Measurements from ENCODE around the gene KLHDC4.

KLHDC4 gene

GRCh38 chr16:87694441-87695125 lies 71.2 kb downstream of the KLHDC4 start:
- DNase-seq (ENCODE audit: low read depth): no peak
- H3K4me3 ChIP-seq (ENCODE audit: low read depth, low read length): no peak overlapping the region
- TF ChIP-seq, protein P1, sequence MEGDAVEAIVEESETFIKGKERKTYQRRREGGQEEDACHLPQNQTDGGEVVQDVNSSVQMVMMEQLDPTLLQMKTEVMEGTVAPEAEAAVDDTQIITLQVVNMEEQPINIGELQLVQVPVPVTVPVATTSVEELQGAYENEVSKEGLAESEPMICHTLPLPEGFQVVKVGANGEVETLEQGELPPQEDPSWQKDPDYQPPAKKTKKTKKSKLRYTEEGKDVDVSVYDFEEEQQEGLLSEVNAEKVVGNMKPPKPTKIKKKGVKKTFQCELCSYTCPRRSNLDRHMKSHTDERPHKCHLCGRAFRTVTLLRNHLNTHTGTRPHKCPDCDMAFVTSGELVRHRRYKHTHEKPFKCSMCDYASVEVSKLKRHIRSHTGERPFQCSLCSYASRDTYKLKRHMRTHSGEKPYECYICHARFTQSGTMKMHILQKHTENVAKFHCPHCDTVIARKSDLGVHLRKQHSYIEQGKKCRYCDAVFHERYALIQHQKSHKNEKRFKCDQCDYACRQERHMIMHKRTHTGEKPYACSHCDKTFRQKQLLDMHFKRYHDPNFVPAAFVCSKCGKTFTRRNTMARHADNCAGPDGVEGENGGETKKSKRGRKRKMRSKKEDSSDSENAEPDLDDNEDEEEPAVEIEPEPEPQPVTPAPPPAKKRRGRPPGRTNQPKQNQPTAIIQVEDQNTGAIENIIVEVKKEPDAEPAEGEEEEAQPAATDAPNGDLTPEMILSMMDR (IDR thresholded peaks at IDR 0.05; ENCODE audit: low read depth, low read length): no peak
- TF ChIP-seq MAX (IDR thresholded peaks at IDR 0.05; ENCODE audit: low read depth, low read length): no peak
- no peak for TF ChIP-seq POLR2A (IDR thresholded peaks at IDR 0.05; ENCODE audit: extremely low read depth, insufficient read length)
- no peak for TF ChIP-seq MYC (IDR thresholded peaks at IDR 0.05; ENCODE audit: low read depth, low read length)

DNA sequence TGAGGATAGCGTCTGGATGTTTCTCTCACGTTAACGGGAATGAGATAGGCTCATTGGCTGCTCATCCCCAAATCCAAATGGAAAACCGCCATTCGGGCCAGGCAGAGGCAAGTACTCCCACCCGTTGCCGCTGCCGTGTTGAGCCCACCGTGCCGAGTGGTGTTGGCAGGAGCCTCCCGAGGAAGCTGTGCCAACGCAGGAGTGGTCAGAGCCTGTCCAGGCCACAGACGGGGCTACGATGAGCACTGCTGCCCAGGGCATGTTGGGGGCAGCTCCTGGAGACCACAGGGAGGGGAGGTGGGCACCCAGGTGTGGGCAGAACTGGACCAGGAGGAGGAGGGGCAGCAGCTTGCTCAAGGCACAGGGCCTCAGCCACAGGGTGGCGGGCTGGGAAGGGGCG lies 72.0 kb downstream of the KLHDC4 start:
- TF ChIP-seq POLR2A (IDR thresholded peaks at IDR 0.05; ENCODE audit: extremely low read depth, insufficient read length): no peak
- no peak for TF ChIP-seq MAX (IDR thresholded peaks at IDR 0.05; ENCODE audit: low read depth, low read length)
- TF ChIP-seq, protein P1 (IDR thresholded peaks at IDR 0.05; ENCODE audit: low read depth, low read length): no peak
- no peak for TF ChIP-seq MYC (IDR thresholded peaks at IDR 0.05; ENCODE audit: low read depth, low read length)
- no peak for DNase-seq (ENCODE audit: low read depth)

GRCh38 chr16:87692756-87693155 lies 73.0 kb downstream of the KLHDC4 start:
- TF ChIP-seq MAX (IDR thresholded peaks at IDR 0.05; ENCODE audit: low read depth, low read length): no peak
- TF ChIP-seq POLR2A (IDR thresholded peaks at IDR 0.05; ENCODE audit: extremely low read depth, insufficient read length): no peak
- TF ChIP-seq, protein P1 (IDR thresholded peaks at IDR 0.05; ENCODE audit: low read depth, low read length): no peak
- no peak for TF ChIP-seq MYC (IDR thresholded peaks at IDR 0.05; ENCODE audit: low read depth, low read length)
- no peak overlapping the region for H3K4me3 ChIP-seq (ENCODE audit: low read depth, low read length)
- no peak for DNase-seq (ENCODE audit: low read depth)

More for the DNA sequence above, 72.0 kb downstream of the KLHDC4 start:
- no peak overlapping the region for H3K4me3 ChIP-seq (ENCODE audit: low read depth, low read length)

DNA sequence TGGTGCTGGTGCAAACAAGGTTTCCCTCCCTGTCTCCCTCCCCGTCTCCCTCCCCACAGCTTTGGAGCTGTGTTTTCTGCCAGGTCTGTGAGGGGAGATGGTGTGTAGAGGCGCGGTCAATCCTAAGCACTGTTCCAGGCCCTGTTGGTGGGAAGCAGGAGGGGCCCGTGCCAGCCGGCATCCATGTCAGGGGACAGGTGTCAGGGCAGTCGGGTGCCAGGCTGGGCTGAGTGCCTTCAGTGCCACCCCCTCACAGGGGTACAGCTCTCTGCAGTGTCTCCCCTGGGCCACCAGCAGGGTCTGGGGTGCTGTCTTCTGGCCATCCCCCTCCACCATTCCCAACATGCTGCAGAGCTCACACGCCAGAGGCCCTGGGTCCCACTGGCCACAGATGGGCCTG lies 73.6 kb downstream of the KLHDC4 start:
- no peak overlapping the region for H3K4me3 ChIP-seq (ENCODE audit: low read depth, low read length)
- TF ChIP-seq, protein P1 (IDR thresholded peaks at IDR 0.05; ENCODE audit: low read depth, low read length): no peak
- TF ChIP-seq POLR2A (IDR thresholded peaks at IDR 0.05; ENCODE audit: extremely low read depth, insufficient read length) (no peak), MYC (IDR thresholded peaks at IDR 0.05; ENCODE audit: low read depth, low read length) (no peak), MAX (IDR thresholded peaks at IDR 0.05; ENCODE audit: low read depth, low read length) (no peak)
- no peak for DNase-seq (ENCODE audit: low read depth)

DNA sequence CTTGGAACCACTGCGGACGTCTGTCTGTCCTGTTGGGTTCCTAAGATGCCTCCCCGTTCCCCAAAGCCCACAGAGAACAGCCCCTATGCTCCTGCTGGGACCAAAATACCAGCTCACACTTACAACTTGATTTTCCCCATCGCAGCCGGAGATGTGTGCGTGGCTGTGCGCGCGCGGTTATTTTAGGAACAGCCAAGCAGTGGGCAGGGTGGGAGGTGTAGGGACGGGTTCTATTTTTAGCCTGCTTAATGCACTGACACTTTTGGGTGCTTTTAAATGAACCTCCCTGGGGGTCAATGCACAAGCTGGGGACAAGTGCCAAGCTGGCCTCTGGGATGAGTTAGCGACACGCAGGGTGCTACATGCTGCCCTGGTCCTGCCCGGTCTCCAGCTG lies 74.1 kb downstream of the KLHDC4 start:
- no peak for TF ChIP-seq MAX (IDR thresholded peaks at IDR 0.05; ENCODE audit: low read depth, low read length)
- TF ChIP-seq, protein P1 (IDR thresholded peaks at IDR 0.05; ENCODE audit: low read depth, low read length): no peak
- TF ChIP-seq POLR2A (IDR thresholded peaks at IDR 0.05; ENCODE audit: extremely low read depth, insufficient read length): no peak
- H3K4me3 ChIP-seq (ENCODE audit: low read depth, low read length): no peak overlapping the region
- no peak for DNase-seq (ENCODE audit: low read depth)
